GM12891 (cell line): ENCODE measurements around the gene APOE.

ENCODE experiments used
- PAX5 ChIP-seq: IDR thresholded peaks from 2 replicates; pipeline ENCODE4 v1.6.1; 2011; ENCODE audit warnings: low read length, moderate library complexity, mild to moderate bottlenecking; ENCODE audit not compliant: insufficient read depth, severe bottlenecking
- POLR2A ChIP-seq: IDR thresholded peaks from 2 replicates; pipeline ENCODE4 v1.6.1; 2011; ENCODE audit warnings: low read depth, low read length, control low read depth

- TF ChIP-seq PAX5 (no peak), POLR2A (no peak)
Measured at GRCh38 chr19:44908074-44908835, 2.7 kb downstream of the APOE start.
